Mesothelial cell of epicardium (in vitro differentiated cells): ENCODE results near the gene ANKS1B. TPM values are rescaled to one million over a fixed set of nuclear protein-coding genes. Genes with fewer than 3 reads are reported as not detected.

ENCODE experiments used
- DNase-seq, 2 experiments: peaks; one replicate each; pipeline ENCODE4 v3.0.0; 2021; ENCODE audit warnings: low spot score in 2 of 2; ENCODE audit not compliant: unreplicated experiment in 2 of 2
- H3K27ac Mint-ChIP-seq: 2 replicates; pipeline ENCODE4 v1.8.0; 2021; ENCODE audit warnings: mixed read lengths
- H3K27me3 Mint-ChIP-seq: 2 replicates; pipeline ENCODE4 v1.8.0; 2021; ENCODE audit warnings: low read depth, mixed read lengths
- H3K36me3 Mint-ChIP-seq: 2 replicates; pipeline ENCODE4 v1.8.0; 2021; ENCODE audit warnings: mixed read lengths
- H3K4me1 Mint-ChIP-seq: 2 replicates; pipeline ENCODE4 v1.8.0; 2021; ENCODE audit warnings: mixed read lengths
- H3K4me3 Mint-ChIP-seq: 2 replicates; pipeline ENCODE4 v1.8.0; 2021; ENCODE audit warnings: mild to moderate bottlenecking, moderate library complexity, mixed read lengths
- H3K9me3 Mint-ChIP-seq: 2 replicates; pipeline ENCODE4 v1.8.0; 2021; ENCODE audit warnings: mixed read lengths
- total RNA-seq: library from RNA; stranded (reverse); gene quantifications from 3 replicates; pipeline ENCODE4 v1.2.1, GENCODE V29; 2021
- TF ChIP-seq, protein P1 (sequence below): fragments of 200-600 bp; sonication (generic); IDR thresholded peaks from one replicate; pipeline ENCODE4 v1.5.0; 2021; ENCODE audit warnings: antibody characterized with exemption; ENCODE audit not compliant: unreplicated experiment

The ANKS1B gene
- total RNA-seq, 1 donor from 2014 or later = 8.8 TPM

DNA sequence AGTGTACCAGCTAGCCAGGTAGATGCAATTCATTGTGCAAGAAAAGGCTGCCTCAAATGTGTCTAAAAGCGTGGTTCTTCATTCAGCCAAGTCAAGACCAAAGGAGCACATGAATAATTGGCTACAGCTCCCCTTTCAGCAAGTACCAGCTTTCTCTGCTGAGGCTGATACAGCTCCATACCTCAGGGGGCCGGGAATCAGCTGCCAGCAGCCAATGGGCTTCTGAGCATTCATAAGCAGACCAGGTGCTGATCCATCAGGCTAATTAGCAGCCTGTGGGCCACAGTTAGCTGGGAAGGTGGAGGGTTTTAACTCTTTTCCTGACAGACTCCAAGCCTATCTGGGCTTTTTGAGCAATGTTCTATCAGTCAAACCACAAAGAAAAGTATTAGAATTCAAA lies 1075.0 kb downstream of the ANKS1B start:
- Mint-ChIP-seq H3K4me3 (no peak overlapping the region), H3K27ac (no peak overlapping the region), H3K36me3 (no peaks in the 10 kb centered on the region), H3K4me1 (no peaks in the 10 kb centered on the region), H3K9me3 (peaks cover 7% of the 10 kb centered on the region), H3K27me3 (peaks cover 41% of the 10 kb centered on the region)
- TF ChIP-seq, protein P1, sequence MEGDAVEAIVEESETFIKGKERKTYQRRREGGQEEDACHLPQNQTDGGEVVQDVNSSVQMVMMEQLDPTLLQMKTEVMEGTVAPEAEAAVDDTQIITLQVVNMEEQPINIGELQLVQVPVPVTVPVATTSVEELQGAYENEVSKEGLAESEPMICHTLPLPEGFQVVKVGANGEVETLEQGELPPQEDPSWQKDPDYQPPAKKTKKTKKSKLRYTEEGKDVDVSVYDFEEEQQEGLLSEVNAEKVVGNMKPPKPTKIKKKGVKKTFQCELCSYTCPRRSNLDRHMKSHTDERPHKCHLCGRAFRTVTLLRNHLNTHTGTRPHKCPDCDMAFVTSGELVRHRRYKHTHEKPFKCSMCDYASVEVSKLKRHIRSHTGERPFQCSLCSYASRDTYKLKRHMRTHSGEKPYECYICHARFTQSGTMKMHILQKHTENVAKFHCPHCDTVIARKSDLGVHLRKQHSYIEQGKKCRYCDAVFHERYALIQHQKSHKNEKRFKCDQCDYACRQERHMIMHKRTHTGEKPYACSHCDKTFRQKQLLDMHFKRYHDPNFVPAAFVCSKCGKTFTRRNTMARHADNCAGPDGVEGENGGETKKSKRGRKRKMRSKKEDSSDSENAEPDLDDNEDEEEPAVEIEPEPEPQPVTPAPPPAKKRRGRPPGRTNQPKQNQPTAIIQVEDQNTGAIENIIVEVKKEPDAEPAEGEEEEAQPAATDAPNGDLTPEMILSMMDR = no peak
- no peak for DNase-seq

DNA sequence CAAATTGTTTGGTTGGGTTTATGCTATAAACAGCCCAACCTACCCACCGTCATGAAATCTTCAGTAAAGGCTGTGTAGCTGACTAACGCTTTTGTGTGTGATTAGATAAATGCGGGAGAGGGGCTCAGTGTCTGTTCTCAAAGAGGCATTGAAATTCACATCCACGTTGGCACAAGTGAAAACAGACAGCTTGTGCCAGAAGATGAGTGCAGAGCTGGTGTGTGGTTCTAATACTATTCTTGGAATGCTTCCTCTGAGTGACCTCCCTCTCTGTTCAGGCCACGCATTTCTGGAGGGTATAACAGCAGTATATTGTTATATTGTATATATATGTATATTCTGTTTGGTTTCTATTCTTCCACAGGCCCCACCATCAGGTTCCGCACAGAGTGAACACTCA lies 1075.9 kb downstream of the ANKS1B start:
- Mint-ChIP-seq H3K36me3 (no peaks in the 10 kb centered on the region), H3K9me3 (no peaks in the 10 kb centered on the region), H3K27ac (no peak overlapping the region), H3K4me3 (no peak overlapping the region), H3K27me3 (peaks cover 49% of the 10 kb centered on the region), H3K4me1 (no peaks in the 10 kb centered on the region)
- DNase-seq = no peak
- TF ChIP-seq, protein P1 = no peak

DNA sequence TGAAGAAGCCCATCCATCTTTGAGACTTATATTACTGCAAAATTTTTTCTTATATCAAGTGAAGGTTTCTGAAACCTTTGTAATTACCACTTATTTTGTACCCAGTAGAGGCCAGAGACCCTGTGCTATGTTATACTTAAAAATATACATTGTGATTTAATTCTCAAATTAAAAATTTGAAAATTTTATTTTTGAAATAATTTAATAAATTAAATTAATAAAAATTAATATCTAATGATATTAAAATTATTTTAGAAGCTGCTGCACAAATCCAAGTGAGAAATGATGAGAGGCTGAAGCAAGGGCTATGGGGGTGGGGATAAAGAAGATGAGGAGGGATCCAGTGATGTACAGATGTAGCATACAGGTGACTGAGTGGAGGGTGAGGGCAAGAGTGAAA lies 1080.9 kb downstream of the ANKS1B start:
- Mint-ChIP-seq H3K4me3 (no peak overlapping the region), H3K36me3 (no peaks in the 10 kb centered on the region), H3K27me3 (peaks cover 75% of the 10 kb centered on the region), H3K4me1 (no peaks in the 10 kb centered on the region), H3K27ac (no peak overlapping the region), H3K9me3 (no peaks in the 10 kb centered on the region)
- TF ChIP-seq, protein P1 = no peak
- no peak for DNase-seq

DNA sequence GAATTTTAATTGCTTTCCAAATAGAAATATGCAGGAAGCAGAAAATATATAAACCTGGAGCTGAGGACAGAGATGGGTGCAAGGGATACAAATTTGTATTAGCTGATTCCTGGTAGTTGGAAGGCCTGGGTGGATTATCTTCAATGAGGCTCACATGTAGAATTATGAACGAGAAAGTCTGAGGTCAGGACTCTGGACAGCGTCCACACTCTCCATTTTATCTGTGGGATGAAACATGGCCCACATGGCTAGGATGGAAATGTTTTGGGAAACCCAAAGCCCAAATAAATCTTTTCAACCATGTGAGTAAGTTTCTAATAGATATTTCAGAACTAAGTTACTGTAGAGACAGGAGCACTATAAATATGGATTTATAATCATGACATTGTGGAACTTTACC lies 1083.5 kb downstream of the ANKS1B start:
- no peak for DNase-seq
- H3K27ac Mint-ChIP-seq = no peak overlapping the region
- H3K4me1 Mint-ChIP-seq = no peaks in the 10 kb centered on the region
- H3K4me3 Mint-ChIP-seq = no peak overlapping the region
- H3K9me3 Mint-ChIP-seq = peaks cover 4% of the 10 kb centered on the region
- H3K27me3 Mint-ChIP-seq = peaks cover 86% of the 10 kb centered on the region
- TF ChIP-seq, protein P1 = no peak
- H3K36me3 Mint-ChIP-seq = no peaks in the 10 kb centered on the region

DNA sequence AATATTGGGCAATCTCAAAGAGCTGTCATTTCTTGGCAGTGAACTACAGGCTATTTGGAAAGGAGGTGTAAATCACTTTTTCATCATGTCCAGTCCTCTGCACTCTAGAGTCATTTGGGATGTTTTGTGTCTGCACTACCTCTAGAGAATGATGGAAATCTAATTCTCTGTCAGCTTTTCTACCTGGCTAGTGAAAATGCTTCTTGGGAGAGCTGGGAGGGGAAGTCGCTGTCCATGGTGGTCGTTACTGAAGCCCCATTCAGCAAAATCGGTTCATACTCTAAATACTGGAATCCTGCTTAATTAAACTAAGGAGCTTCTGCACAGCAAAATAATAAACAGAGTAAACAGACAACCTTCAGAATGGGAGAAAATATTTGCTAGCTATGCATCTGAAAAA lies 1087.8 kb downstream of the ANKS1B start:
- H3K27ac Mint-ChIP-seq = no peak overlapping the region

More for the DNA sequence above, 1087.8 kb downstream of the ANKS1B start:
- TF ChIP-seq, protein P1 = no peak
- Mint-ChIP-seq H3K4me3 (no peak overlapping the region), H3K27me3 (peaks cover 90% of the 10 kb centered on the region), H3K4me1 (peaks cover 9% of the 10 kb centered on the region), H3K36me3 (no peaks in the 10 kb centered on the region), H3K9me3 (peaks cover 4% of the 10 kb centered on the region)
- DNase-seq = peak in 1 of 2 experiments; percentile 47
